HCEC 1CT (cell line): ENCODE measurements around the gene BICD2.
A peak's percentile ranks its signal among the peaks of the same experiment; 100 is the strongest.
"Not testable (repeated sequence)": the region's sequence is repeated elsewhere in the genome, so short reads cannot be mapped to it uniquely, and the experiment has no call there.

ENCODE experiments used
- DNase-seq: peaks from one replicate; pipeline ENCODE4 v3.0.0-alpha.2; 2017

The BICD2 gene

GRCh38 chr9:92769990-92770359 is 5.3 kb upstream of the BICD2 start:
- DNase-seq, result no peak

DNA sequence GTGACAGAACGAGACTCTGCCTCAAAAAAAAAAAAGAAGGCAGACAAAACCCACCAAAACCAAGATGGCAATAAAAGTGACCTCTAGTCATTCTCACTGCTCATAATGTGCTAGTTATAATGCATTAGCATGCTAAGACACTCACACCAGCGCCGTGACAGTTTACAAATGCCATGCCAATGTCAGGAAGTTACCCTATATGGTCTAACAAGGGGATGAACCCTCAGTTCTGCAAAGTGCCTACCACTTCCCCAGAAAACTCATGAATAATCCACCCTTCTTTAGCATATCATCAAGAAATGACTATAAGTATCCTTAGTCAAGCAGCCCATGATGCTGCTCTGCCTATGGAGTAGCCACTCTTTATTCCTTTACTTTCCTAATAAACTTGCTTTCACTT is 4.7 kb upstream of the BICD2 start:
- no peak for DNase-seq

- DNase-seq, result not testable (repeated sequence)
These were observed 4.2 kb upstream of the BICD2 start for GRCh38 chr9:92768816-92769215.

- DNase-seq, result no peak
These were observed 2.7 kb upstream of the BICD2 start for GRCh38 chr9:92767066-92768054.

DNA sequence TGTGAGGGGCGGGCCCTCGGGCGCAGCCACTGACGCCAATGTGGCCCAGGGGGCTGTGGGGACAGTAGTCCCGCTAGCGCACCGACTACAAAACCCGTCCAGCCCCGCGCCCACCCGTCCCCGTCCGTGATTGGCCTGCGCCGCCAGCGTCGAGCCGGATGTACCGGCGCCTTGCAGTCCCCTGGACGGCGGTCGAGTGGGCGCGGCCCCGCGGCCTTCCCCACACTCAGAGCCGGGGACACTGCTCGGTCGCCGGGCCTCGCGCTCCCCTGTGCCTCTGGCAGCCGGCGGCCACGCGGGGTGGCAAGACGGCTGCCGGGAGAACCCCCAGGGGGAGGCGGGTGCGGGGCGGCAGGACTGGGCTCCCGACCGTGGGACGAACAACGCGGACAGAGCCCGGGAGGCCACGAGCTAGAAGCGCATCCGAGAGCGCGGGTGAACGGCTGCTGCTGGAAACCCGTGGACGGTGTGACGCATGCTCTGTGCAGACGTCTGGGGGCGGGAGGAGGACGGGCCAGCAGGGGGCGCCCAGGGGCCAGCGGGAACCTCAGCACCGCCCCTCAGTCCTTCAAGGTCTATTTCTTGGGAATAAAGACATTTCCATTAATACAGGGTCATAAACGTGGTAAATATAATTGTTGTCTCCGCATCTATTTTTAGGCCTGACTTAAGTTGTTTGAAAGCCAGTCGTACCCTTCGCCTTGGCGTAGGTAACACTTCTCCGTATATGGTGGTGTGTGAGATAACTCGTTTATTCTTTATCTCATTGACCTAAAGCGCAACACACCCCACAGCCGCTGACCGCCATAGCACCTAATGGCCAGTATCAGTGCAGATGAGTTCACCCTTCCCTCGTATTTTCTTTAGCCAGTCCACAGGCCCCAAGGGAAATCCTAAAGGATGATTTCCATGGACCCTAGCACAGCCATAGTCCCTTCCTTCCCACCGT is 629 bp upstream of the BICD2 start:
- peak; percentile 96 for DNase-seq

GRCh38 chr9:92763721-92764380 is 782 bp downstream of the BICD2 start:
- DNase-seq, result peak; percentile 28

GRCh38 chr9:92762781-92763708 is 1.6 kb downstream of the BICD2 start:
- DNase-seq, result no peak

DNA sequence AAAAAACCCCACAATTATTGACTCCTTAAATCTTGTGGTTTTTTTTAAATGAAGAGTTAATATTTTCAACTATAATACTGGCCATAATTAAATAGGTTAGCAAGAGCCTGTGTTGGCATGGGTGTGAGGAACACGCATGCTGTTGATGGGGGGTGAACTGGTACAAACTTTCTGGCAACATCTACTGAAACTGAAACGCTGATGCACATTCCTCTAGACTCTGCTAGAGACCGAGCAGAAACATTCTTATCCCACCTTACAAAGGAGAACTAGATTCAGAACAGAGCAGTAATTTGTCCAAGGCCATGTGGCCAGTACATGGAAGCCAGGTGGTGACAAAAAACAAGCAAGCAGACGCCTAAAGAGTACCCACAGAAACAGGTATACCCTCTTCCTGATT is 2.4 kb downstream of the BICD2 start:
- no peak for DNase-seq

- DNase-seq, result no peak
These were observed 2.9 kb downstream of the BICD2 start for GRCh38 chr9:92761686-92762085.

DNA sequence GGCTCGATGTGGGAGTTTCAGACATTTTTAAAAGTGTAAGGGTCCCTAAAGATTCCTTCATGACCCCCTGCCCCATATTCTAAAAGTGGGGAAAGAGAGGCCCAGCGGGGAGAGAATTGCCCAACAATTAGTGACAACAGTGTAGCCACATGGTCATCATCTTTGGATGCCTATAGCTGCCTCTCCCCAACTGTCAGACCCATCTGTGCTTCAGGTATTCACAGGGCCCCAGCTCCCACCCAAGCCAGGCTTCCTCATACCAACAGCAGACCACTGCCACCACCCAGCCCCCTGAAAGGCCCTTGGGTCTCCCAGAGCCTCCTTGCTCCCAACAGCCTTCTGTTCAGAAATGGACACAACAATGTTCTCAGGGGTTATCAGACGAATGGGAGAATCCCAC is 4.1 kb downstream of the BICD2 start:
- DNase-seq, result no peak

- DNase-seq, result no peak
These were observed 4.6 kb downstream of the BICD2 start for GRCh38 chr9:92760070-92760469.

DNA sequence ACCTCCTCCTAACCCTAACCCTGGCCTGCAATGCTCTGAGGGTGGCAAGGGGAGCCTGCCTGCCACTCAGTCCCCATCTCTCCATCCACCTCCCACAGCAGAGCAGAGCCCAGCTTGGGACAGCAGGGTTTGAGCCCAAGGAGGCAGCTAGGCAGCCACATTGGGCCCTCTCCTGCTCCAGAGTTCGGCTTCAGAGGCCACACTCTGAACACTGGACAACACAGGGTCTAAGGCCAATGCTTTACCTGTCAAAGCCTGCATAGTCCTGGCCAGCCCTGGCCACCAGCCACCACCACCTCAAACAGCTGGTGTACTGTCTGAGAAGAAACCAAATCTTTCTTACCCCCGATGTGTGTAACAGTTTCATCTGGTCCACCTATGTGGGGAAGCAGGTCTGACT is 5.2 kb downstream of the BICD2 start:
- no peak for DNase-seq

DNA sequence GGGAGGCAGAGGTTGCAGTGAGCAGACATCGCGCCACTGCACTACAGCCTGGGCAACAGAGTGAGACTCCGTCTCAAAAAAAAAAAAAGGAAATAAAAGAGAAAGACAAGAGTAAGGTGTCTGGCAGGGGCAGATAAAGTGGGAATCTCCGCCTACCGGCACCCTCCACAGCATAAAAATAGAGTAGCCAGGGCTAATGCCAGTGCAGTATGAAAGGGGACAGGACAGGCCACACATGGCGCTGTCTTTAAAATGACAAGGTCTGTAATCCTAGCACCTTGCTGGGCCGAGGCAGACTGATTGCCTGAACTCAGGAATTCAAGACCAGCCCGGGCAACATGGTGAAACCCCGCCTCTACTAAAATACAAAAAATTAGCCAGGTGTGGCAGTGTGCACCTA is 7.8 kb downstream of the BICD2 start:
- DNase-seq, result no peak

DNA sequence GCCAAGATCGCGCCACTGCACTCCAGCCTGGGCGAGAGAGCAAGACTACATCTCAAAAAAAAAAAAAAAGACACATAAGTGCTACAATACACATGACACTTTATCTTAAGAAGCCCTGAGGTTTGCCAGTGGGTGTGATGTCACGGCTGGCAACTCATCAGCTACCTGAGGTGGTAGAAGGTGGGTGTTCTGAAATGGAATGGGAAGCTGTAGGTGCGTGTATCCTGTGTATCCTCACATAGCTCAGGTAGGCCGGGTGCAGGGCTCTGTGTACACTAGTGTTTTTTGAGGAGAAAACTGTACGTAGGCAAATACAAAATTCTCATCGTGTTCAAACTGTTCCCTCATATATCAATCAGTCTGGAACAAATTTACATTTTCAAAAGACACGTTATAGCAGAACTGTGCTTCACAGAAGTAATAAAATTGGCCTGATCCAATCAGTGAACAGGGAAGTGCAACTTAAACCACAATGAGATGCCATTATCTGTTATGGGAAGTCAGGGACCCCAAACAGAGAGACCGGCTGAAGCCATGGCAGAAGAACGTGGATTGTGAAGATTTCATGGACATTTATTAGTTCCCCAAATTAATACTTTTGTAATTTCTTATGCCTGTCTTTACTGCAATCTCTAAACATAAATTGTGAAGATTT is 10.4 kb downstream of the BICD2 start:
- DNase-seq, result no peak

- no peak for DNase-seq
These were observed 11.7 kb downstream of the BICD2 start for GRCh38 chr9:92752812-92753404.

DNA sequence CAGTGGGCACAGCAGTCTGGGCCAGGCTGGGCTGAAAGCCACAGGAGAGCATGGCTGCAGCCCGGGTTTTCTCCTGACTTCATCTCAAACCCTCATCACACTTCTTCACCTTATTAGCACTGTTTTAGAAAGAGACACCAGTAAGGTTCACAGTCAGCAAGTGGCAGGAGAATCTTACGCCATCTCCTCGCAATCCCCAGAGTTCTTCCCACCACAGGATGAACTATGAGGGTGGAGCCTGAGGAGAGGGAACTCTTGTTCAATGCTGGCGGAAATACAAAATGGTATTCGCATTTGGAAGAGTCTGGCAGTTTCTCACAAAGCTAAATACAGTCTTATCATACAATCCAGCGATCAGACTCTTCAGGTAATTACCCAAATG is 14.7 kb downstream of the BICD2 start:
- DNase-seq, result no peak

DNA sequence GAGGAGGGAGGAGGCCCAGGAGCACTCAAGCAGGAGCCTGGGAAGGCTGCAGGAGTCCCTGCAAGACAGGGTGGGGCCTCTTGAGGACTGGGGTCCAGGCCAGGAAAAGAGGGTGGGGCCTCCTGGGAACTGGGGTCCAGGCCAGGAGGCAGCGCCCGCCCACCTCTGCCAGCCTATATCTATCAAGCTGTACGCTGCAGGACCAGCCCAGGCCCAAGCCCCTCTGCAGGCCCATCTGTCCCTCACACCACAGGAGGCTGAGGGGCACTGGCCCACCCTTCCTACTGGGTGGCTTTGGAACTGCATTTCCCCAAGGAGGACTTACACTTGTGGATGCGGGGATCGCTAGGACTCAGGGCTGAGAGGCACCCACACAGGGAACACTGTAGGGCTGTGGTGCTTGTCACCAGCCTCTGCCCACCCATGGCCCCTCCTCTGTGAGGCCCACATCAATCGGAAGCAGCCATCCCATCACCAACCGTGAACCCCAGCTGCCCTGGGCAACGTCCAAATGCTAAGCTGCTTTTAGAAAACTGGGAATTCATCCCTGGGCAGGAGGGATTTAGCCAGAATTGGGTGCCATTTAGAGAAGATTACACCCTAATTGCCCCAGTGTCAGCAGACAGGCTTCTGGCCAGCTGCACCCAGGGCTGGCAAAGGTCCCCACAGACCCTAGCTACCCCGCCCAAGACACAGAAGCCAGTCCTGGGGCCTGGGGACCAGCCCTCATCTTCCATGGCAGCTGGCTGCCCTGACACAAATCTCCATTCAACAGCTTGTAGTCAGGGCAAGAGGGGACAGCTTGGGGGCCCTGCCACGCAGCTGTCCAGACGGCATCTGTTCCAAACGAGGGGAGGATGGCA is 15.3 kb downstream of the BICD2 start:
- DNase-seq, result no peak

DNA sequence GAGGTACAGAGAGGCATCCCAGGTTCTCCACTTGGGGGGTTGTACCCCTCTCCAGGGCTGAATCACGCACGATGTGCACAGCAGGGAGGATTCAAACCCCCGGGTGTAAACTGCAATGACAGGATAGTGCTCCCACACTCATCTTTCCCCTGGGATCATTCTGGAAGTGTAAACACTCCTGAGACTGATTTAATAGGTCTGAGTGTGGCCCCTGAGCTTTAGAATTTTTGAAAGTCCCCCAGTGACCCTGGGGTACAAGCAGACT is 16.5 kb downstream of the BICD2 start:
- no peak for DNase-seq

DNA sequence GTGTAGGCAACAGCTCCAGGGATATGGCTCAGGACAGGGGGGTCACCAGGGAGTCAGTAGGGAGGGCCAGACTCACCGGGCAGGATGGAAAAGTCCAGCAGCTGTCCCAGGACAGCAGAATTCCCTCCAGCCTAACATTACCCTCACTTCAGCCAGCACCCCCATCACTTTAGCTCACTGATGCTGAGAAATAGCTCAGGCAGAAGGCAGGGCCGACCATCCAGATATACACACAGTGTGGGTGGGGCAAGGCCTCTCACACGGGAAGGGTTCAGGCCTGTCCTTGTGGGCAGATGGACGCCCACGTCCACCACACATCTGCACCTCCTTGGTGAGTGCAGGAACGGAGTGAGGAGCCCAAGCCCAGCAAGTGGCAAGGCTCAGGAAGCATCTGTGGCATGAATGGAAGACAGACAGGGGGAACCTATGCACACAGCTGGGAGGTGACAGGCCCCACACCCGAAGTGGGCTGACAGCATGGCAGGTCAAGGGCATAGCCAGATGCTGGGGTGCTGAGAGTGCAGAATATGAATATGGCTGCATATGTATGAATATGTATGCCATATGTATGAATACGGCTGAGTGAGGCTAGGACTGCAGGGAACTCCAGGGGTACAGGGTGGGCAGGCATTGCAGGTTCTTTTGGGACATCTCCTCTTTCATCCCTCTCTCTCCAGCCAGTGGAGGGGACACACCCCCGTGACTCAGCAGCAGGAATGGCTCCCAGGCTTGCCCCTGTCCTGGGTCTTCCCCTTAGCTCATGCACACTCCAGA is 17.0 kb downstream of the BICD2 start:
- DNase-seq, result peak; percentile 30
